GM21723 (cell line): ENCODE results near the gene RNF175.
A peak's percentile ranks its signal among the peaks of the same experiment; 100 is the strongest.

Experiments used
- ATAC-seq: cut with Tn5 transposase; IDR thresholded peaks from one replicate; pipeline ENCODE4 v1.9.1; 2021; ENCODE audit warnings: mild to moderate bottlenecking, moderate library complexity; ENCODE audit not compliant: unreplicated experiment

RNF175 gene

DNA sequence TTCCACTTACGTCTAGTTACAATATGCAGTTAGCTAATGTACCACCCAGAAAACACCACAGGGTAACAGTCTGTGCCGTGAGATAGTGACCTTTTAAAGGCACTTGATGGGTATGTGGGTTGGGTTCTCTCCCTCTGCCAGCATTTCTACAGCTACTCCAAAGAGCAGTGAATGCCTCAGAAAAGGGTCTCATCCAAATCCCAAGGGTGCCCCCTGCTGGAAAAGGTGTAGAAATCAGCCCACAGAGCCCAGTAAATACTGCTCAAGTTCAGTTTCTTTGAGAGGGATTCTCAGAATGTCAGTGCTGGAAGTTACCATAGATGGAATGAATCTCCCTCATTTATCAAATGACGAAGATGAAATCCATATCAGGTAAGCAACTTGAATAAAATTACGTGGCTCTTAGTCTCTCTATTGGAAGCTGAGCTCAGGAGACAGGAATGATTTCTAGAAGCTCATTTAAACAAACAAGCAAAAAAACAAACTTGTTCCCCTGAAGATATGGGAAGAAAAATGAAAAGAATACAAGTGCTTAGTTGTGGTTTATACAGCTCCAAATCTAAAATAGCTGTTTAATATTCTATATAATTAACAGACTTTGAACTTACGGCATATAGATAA lies 9.5 kb downstream of the RNF175 start:
- ATAC-seq, result peak; percentile 92

DNA sequence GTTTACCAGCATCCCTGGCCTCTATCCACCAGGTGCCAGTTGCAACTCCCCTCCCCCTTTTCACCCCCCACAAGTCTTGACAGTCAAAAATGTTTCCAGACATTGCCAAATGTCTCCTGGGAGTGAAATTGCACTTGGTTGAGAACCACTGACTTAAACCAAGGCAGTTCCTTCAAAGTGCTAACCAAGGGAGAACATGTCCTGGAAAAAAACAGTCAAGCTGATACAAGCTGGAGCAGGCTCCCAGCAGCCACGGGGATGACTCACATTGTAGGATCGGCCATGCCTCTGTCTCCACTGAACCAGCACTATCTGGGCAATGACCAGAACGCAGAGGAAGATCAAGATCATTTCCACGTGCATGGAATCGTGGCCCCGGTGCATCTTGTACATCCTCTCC lies 11.4 kb downstream of the RNF175 start:
- ATAC-seq, result no peak

DNA sequence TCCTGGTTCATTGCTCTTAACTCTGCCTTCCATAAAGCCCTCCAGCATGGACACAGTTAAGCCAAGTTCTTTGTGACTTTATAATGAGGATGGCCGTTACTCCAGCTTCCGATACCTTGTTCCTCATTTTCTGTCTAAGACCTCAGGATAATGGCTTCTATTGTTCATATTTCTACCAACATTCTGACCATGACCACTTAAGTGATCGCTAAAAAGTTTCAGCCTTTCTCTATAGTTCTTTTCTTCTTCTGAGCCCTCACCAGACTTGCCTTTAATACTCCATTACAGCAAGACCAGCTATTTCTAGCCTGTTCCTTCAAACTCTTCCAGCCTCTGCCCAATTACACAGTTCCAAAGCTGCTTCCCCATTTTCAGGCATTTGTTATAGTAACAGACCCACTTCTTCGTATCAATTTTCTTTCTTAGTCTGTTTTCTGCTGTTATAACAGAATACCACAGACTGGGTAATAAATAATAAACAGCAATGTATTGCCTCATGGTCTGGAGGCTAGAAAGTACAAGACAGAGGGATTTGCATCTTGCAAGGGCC lies 12.3 kb downstream of the RNF175 start:
- no peak for ATAC-seq

DNA sequence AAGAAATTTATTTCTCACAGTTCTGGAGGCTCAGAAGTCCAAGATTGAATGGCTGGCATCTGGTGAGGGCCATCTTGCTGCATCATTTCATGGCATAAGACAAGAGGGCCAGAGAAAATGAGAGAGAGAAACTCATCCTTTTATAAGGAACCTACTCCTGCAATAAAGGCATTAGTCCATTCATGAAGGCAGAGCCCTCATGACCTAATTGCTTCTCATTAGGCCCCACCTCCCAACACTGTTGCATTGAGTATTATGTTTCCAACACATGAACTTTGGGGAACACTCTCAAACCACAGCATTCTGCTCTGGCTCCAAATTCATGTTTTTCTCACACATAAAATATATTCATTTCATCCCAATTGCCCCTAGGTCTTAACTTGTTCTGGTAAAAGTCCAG lies 14.2 kb downstream of the RNF175 start:
- no peak for ATAC-seq

DNA sequence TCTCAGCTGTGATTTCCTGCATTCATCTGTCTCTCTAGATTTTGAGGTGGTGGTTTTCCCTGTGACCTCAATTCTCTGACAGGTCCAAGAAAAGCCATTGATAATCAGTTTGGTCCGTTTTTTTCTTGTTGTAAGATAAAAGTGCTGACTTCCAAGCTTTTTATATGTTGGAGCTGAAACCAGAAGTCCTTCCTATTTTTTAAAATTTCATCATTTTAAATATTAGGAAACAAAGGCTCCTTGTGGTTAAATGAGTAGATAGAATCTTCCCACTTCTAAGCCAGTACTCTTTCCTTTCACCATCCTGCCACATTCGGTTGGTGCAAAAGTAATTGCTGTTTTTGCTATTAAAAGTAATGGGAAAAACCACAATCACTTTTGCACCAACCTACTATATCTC lies 18.3 kb downstream of the RNF175 start:
- no peak for ATAC-seq

DNA sequence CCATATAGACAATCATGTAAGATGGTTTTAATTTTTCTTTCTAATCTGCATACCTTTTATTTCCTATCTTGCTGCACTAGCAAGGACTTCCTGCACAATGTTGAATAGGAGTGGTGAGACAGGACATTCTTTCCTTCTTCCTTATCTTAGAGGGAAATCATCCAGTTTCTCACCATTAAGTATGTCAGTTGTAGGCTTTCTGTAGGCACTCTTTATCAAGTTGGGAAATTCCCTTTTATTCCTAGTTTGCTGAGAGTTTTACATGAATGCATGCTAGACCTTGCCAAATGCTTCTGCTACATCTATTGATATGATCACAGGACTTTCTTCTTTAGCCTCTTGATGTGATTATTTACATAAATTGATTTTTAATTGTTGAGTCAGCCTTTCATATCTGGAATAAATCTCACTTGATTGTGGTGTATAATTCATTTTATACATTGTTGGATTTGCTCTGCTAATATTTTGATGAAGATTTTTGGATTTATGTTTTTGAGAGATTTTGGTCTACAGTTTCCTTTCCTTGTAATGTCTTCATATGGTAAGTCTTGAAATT lies 23.8 kb downstream of the RNF175 start:
- ATAC-seq, result no peak

DNA sequence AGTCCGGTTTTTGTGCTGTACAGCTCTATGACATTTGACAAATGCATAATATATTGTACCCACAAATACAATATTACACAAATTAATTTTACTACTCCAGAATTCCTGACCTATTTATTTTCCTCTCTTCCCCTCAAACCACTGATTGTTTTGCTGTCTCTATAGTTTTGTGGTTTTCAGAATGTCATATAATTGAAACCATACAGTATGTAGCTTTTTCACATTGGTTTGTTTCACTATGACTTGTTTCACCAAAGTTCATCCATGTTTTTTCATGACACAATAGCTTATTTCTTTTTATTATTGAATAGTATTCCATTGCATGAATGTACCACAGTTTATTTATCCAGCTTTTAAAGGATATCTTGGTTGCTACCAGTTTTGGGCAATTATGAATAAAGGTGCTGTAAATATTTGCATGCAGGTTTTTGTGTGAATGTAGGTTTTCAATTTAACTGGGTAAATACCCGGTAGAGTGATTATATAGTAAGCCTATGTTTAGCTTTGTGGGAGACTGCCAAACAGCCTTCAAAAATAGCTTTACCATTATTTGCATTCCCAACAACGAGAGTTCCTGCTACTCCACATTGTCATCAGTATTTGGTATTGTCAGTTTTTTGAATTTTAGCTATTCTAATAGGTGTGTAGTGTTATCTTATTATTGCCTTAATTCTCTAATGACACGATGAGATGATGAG lies 25.9 kb downstream of the RNF175 start:
- peak; percentile 75 for ATAC-seq

DNA sequence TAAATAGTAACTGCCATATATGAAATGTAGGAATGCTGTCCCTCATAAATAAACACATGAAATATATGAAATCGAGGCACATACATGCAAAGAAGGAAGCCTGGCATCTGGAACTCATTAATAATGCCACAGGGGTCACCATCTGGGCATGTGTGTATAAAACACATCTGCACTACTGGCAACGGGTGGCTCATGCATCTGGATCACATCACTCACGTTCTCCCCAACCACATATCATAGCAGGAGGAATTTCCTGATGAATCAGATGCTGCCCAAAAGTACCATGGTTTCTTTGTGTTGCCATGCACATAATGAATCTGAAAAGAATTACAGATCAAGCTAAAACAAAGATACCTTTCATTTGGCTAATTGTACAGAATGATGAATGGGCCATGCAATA lies 28.6 kb downstream of the RNF175 start:
- ATAC-seq, result no peak

DNA sequence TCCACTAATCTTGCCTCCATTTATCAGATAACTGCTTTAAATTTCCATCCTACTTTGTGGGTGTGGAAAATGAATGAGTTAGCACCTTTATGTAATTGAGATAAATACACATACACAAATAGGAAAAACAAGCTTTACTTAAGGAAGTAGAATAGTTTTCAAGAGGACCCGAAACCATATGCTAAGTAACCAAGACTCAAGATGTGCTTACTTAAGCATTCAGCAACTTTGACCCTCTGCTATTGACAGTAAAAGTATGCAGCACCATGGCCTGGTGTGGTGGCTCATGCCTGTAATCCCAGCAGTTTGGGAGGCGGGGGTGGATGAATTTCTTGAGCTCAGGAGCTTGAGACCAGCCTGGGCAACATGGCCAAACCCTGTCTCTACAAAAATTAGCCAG lies 29.9 kb downstream of the RNF175 start:
- ATAC-seq, result no peak

DNA sequence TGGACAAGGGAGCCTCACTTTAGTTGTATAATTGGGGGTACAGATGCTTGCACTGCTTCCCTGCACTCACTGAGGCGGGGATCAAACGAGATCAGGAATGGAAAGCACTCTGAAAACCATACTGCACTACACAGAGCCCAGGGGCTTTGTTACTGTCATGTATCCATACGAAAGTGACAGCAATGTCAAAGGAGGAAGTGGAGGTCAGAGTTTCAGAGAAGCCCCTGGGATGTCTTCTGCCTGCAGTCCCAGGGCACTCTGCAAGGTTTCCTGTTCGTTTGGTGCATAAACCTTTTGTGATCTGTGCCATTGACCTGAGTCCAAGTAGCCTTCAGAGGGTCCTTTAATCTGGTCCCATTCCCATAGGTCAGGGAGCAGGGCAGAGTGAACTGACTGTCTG lies 31.2 kb downstream of the RNF175 start:
- peak; percentile 46 for ATAC-seq

DNA sequence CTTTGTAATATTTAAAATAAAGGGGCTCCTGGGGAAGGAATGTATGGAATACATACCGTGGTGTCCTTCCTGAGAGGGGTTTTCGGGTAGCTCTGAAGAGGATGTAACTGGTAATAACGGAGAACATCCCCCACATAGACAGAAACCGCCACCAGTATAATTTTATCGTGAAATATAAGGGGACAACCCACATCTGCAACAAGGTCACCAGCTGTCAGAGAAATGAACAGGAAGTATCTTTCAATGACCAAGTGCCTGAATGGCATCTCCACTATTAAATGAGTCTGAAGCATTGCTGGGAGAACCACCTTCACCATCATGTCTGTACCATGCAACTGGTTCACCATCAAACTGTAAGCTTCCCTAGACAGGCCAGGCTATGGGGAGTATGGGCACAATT lies 31.7 kb downstream of the RNF175 start:
- no peak for ATAC-seq

DNA sequence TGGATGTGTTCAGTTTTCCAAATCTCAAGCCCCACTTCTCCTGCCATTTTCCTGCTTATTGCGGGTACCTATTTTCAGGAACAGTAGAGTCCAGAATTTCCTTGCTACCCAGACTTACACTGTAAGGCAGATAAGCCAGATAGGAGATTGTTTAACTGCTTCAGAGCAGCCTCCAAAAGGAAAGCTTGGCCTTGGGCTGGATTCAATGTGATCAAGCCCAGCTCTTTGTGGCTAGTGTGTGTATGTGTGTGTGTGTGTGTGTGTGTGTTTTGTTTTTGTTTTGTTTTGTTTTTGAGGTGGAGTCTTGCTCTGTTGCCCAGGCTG lies 34.0 kb downstream of the RNF175 start:
- ATAC-seq, result no peak

DNA sequence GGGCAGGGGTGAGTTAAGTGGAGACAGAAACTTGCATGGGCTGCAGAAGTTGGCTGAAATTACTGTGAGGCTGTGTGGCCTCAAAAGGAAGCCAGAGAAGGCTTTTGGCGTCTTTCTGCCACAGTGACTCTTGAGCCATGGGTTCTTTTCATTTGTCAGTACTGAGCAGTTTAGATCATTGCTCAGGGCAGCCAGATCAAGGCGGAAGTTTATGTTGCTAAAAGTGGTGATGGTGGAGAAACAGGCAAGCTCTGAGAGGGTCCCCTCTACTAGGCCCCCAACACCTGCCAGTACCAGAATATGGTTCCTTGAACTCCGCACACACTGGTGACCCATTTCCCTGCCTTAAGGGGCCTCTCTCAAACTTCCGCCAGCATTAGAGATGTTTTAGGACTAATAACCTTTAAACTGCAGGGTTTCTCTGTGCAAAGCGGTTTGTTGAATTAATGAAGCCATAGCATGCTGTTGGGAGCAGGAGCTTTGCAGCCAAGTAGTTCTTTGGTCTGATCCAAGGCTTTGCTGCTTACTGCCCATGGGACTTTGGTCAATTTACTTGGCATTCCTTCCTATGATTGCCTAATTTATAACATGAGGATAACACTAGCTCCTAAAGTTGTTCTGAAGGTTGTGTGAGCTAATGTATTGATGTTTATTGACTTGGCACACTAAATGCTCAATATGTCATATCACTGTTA lies 34.5 kb downstream of the RNF175 start:
- no peak for ATAC-seq

DNA sequence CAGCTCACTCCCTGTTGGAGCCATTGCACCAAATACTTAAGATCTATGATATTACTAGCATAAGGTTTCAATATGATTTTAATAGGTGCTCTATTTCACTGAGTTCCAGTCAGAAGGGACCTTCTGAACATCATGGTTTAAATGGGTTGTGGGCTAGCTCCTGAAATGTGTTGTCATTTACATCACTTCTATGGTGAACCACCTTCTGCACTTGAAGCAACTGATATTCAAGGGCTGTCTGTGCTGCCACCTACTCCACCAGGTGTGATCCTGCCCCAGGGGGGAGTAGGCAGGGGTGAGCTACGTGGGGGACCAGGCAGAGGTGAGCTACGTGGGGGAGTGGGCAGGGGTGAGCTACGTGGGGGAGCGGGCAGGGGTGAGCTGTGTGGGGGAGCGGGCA lies 35.2 kb downstream of the RNF175 start:
- ATAC-seq, result no peak

DNA sequence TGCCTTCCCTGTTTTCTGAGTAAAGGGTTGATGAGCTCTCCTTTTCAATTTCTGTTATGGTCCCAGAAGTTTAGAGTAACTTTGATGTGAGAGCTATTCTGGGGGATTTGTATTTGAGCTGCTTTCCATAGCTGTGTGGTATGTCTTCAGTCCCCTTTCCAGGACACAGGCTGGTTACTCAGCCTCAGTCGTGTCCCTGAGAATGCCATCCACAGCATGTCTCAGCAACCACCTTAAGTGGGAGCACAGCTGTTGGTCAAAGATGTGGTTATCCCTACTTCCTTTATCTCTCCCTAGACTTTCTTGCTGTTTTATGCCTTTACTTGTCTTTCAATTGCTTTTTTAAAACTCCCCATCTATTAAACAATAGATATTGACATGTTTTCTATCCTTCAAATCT lies 37.8 kb downstream of the RNF175 start:
- no peak for ATAC-seq

DNA sequence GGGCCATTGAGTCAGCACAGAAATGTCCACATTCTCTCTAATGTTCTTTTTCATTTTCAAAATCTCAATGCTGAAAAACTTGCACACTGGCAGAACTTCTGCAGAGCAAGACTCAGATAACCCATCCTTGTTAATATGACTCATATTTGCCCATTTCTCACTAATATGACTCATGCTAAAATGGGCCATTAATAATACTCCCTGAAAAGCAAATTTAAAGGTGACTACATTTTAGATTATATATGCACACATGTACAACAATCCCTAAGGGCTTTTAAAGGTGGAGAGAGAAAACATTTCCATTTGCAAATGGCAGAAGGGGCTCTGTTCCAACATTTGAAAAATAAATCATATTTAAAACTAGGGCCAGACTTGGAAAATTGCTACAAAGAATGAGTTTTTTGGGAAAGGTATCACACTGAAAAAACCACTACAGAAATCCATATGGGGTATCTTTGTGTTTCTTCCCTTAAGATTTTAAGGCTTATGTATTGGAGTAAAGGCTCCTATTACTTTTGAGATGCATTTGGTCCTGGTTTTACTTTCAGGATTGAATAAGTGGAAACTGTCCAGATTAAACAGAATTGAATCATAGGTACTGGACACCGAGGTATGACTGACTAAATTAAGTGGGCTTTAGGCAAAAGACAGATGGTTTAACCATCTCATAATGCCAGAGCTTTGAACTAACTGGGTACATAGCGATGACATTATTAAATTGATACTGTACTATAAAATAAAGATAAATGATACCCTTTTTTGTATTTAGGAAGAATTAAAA lies 45.8 kb downstream of the RNF175 start:
- ATAC-seq, result no peak

DNA sequence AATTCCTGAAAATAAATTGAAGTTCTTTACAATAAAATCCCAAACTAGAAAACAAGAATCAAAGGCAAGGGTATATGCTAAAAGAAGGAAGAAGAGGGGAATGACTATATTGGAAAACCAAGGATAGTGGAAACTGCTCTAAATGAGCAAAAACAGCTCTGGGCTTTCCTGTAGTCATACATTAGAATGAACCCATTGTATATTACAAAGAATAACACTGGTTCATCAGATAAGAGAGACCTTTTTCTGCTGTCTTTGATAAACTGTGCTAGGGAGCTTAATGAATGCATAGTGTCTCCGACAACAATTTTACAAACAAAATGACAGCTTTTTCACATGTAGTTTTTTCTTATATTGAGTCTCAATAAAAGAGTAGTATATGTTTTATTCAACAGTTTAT lies 49.1 kb downstream of the RNF175 start:
- ATAC-seq, result no peak

DNA sequence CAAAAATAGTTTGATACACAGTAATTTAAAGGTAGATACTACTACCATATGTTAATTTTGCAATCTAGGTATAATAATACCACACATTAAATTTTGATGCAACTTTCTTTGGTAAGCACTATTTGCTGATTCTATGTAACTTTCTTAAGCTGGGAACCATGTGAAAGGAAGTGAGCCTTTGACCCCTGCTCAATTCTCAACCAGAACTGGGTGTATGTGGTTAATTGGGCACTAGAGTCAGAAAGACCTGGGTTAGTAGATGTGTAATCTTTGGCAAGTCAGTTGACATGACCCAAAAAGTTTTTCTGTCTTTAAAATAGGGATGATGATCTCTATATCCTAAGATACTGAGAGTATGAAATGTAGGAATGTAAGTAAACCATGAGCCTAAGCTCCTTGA lies 53.3 kb downstream of the RNF175 start:
- peak; percentile 33 for ATAC-seq

DNA sequence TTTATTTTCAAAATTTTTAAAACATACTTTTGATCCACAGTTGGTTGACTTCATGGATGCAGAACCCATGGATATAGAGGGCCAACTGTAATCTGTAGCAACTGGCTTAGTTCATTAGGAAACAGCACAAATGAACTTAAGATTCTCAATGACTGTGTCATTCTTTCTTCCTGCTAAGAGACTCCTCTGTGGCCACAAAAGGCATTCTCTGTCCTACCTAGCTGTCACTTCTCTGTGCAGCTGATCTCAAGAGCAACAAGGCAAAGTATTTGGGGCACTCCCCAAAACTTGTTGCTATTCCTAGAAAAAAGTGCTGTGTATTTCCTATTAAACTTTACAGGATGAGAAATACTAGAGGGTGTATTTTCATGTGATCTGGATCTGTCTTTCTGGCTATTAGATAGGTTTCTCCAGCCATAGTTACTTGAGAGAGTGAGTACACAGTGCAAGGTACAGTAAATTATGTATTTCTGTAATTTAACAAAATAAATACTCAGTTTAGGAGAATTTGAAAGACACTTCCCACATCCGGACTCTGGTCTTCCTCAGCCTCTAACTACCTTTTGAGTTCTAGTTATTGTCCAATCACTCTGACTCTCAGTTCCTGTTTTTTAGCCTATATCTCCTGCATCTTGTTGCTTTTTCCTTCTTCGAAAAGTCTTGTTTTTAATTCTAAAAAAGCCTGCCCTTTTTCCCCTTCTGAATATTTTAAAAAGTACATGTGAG lies 53.9 kb downstream of the RNF175 start:
- ATAC-seq, result peak; percentile 91

DNA sequence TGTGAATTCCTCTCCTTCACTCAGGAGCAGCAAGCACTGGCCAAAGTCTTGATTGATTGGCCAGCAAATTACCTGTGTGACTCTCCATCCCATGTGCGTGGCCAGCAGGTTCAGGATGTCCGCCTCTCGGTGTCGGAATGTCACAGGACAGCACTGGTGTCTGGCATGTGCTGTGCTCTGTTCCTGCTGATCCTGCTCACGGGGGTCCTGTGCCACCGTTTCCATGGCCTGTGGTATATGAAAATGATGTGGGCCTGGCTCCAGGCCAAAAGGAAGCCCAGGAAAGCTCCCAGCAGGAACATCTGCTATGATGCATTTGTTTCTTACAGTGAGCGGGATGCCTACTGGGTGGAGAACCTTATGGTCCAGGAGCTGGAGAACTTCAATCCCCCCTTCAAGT lies 55.3 kb downstream of the RNF175 start:
- ATAC-seq, result no peak
